NCI-H128 (cell line): ENCODE measurements around the gene PALMD.

Experiments used
- DNase-seq: peaks from one replicate; lab custom pipeline; 2025; ENCODE audit not compliant: unreplicated experiment; lab: John Stamatoyannopoulos, UW

The PALMD gene

GRCh38 chr1:99634971-99635624 lies 10.8 kb upstream of the PALMD start:
- DNase-seq, result no peak

GRCh38 chr1:99635664-99636063 lies 10.2 kb upstream of the PALMD start:
- no peak for DNase-seq

- DNase-seq, result no peak
These were observed 9.2 kb upstream of the PALMD start for GRCh38 chr1:99636647-99637175.

- DNase-seq, result no peak
These were observed 7.1 kb upstream of the PALMD start for GRCh38 chr1:99638853-99639252.

- no peak for DNase-seq
These were observed 6.5 kb upstream of the PALMD start for GRCh38 chr1:99639408-99639807.

GRCh38 chr1:99639945-99640344 lies 6.0 kb upstream of the PALMD start:
- no peak for DNase-seq

- no peak for DNase-seq
These were observed 5.2 kb upstream of the PALMD start for GRCh38 chr1:99640672-99641071.

GRCh38 chr1:99641558-99641957 lies 4.4 kb upstream of the PALMD start:
- DNase-seq, result no peak

- DNase-seq, result no peak
These were observed 3.9 kb upstream of the PALMD start for GRCh38 chr1:99642053-99642452.

GRCh38 chr1:99643021-99643779 lies 2.7 kb upstream of the PALMD start:
- DNase-seq, result no peak

- DNase-seq, result no peak
These were observed 1.5 kb upstream of the PALMD start for GRCh38 chr1:99644279-99645004.

GRCh38 chr1:99645203-99645602 lies 710 bp upstream of the PALMD start:
- no peak for DNase-seq

- DNase-seq, result no peak
These were observed 955 bp downstream of the PALMD start for GRCh38 chr1:99646868-99647267.

- DNase-seq, result no peak
These were observed 1.6 kb downstream of the PALMD start for GRCh38 chr1:99647490-99647889.

GRCh38 chr1:99648107-99648506 lies 2.2 kb downstream of the PALMD start:
- no peak for DNase-seq

GRCh38 chr1:99650030-99650429 lies 4.1 kb downstream of the PALMD start:
- DNase-seq, result no peak

GRCh38 chr1:99650773-99651437 lies 5.0 kb downstream of the PALMD start:
- no peak for DNase-seq

GRCh38 chr1:99652881-99653281 lies 7.0 kb downstream of the PALMD start:
- no peak for DNase-seq

- no peak for DNase-seq
These were observed 9.5 kb downstream of the PALMD start for GRCh38 chr1:99655376-99655775.

GRCh38 chr1:99656701-99657100 lies 10.8 kb downstream of the PALMD start:
- no peak for DNase-seq
